GM15510 (cell line): ENCODE results near the gene TBC1D4.

Experiments used
- POLR2A ChIP-seq: IDR thresholded peaks from 3 replicates; pipeline ENCODE4 v1.6.1; 2011; ENCODE audit warnings: borderline replicate concordance; ENCODE audit not compliant: insufficient read length; ENCODE audit errors: extremely low read depth

The TBC1D4 gene

DNA sequence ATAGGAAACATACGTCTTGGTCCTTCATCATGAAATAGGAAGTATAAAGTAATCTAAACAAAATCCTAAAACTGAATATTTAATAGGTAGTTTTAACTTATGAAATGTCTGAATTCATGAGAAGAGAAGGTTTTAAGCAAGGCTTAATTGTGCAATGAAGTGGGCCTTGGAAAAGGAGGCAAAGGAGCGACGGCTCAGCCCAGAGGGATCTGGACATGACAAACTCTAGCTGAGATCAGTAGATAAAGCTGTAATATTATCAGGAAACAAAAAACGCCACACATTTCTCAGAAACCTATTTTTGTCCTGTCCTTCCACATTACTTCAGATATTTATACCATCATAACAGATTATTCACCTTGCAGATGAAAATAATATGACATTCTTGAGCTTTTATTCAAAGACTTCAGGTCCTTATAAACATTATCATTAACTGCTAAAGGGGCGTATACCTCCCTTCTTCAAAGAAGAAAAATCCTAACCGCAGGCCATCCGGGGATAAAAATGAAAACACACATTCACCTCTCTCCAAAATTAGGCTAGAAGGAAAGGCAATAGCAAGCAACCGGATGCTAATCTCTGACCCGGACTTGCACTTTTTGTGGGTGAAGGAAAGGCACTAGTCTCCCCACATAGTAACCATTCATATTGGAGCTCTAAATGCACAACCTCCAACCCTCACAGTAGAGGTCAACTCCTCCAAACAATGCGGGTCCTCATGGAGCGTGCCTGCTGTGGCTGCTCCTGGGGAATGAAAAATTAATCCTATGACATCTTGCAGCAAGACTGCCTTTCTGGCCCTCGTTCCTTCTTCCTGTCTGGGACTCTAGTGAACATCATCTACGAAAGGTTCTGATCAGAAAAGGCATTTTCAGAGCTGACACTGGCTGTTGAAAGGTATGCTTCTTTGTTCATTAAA is 108.8 kb downstream of the TBC1D4 start:
- no peak for TF ChIP-seq POLR2A

DNA sequence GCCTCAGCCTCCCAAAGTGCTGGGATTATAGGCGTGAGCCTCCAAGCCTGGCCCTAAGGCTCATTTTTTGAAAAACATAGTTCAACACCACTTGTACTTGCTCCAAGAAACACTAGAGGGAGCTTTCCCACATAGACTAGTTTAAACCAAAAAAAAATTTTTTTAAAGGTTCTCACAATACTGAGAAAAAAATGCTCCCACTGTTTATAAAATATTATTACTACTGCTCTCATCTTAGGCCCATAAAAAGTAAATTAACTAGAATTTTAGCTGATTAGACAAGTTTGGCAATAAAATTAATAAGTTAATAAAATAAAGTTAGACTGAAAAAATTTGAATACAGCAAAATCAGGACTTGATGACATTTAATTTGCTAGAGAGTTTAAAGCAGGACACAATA is 109.5 kb downstream of the TBC1D4 start:
- no peak for TF ChIP-seq POLR2A

GRCh38 chr13:75371203-75371602 is 110.8 kb downstream of the TBC1D4 start:
- no peak for TF ChIP-seq POLR2A

GRCh38 chr13:75370774-75371173 is 111.2 kb downstream of the TBC1D4 start:
- TF ChIP-seq POLR2A: no peak

DNA sequence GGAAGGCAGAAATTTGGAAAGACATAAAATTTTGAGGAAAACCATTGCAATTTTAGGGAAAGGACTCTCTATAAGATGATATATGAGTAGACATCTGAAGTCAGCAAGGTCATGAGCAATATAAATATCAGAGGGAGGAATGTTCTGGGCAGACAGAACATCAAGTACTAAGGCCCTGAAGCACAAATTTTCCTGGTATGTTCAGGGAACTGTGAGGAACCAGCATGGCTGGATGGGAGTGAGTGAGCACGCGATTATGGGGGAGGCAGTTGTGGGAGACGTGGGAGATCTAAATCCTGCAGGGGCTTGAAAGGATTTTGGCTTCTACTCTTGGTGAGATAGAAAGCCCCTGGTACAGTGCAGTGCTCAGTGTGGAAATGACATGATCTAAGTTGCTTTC is 112.0 kb downstream of the TBC1D4 start:
- no peak for TF ChIP-seq POLR2A

DNA sequence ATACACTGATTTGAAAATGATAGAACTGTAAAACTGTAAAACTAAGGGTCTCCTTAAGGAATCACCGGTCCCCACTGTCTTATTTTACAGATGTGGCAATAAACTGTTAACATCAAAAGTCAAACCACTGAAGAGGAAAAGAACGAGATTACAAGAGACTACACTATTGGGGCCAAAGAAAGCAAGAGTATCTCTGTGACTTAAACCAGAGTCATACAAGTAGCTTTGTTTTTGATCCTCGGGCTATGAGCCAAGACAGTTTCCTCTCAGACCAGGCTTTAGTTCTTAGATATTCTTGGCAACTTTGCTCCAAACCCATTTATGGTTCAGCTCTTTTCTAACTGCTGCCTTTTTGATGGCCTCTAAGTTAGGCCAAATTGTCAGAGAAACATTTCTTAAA is 113.8 kb downstream of the TBC1D4 start:
- TF ChIP-seq POLR2A: no peak

GRCh38 chr13:75366380-75367280 is 115.3 kb downstream of the TBC1D4 start:
- no peak for TF ChIP-seq POLR2A

- TF ChIP-seq POLR2A: no peak
Observed at GRCh38 chr13:75365724-75366173, 116.2 kb downstream of the TBC1D4 start.

GRCh38 chr13:75364131-75364713 is 117.7 kb downstream of the TBC1D4 start:
- TF ChIP-seq POLR2A: no peak

GRCh38 chr13:75363371-75363770 is 118.6 kb downstream of the TBC1D4 start:
- TF ChIP-seq POLR2A: no peak

DNA sequence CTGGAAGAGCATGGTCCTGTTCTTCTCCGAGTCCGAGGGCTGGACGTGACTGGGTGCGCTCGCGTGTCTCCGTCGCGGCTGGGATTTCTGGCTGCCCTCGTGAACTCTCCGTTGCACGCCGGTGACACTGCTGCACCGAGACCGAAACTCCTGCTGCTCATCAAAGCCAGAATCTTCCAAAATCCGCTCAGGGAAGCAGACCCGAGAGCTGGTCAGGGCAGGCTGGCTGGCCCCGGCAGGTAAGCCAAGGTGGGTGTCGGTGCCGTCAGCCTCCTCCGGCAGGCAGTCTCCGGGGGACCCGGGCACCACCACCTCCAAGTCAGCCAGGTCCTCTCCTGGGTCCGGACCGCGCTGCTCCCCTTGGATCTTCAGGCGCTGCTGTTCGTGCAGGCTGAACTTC is 119.9 kb downstream of the TBC1D4 start:
- no peak for TF ChIP-seq POLR2A

- no peak for TF ChIP-seq POLR2A
Observed at GRCh38 chr13:75360170-75360569, 121.8 kb downstream of the TBC1D4 start.

DNA sequence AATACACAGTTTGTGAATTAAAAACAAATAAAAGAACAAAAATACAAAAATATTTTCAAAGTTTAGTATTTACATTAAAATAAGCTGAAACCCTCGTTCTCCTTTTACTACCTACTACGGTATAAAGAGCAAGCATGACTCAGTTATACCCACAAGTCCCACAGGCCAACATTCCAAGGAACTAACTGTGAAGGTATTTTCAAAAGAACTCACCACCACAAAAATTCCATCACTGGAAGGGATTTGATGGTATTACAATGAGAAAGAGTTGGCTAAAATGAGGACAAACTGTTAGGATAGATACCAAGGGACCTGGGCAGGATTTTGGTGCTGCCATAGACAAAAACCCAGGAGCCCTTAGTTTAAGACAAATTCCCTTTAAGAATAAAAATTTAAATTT is 122.7 kb downstream of the TBC1D4 start:
- TF ChIP-seq POLR2A: no peak

DNA sequence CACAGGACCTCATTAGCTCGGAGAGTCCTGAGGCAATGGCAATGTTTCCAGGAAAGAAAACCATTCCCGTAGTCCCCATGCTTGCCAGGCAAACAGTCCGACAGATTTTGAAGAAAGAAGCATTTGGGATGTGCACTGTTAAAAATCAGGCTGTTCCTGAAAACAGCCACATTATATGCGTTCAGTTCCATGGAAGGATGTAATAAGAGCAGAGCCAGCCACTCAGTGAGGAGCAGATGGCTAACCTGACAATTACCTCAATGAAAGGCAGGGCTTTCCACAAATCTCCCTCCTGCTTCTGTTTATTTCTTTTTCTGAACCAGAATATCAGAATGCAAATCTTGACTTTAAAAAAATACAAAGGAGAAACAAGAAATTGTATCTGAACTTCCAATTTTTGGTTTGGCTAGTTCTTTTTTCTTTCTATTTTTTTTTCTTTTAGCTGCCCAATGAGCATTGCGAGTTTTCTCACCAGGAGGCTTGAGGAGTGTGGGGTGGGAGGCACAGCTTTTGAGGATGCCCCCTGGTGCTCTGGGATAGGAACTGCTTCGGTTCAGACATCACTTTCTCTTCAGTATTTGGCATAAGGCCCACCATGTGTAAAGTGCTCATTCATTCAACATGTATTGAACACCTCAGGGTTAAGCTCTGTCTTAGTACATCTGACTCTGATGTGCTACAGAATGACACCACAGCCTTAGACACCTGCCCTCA is 124.2 kb downstream of the TBC1D4 start:
- no peak for TF ChIP-seq POLR2A
